Liver (tissue), 9 donors: ENCODE data around the gene PEX14. TPM values are rescaled to one million over a fixed set of nuclear protein-coding genes. Genes with fewer than 3 reads are reported as not detected.

Experiments used
- DNase-seq: peaks from one replicate; pipeline ENCODE4 v3.0.0-alpha.2; 2017; ENCODE audit warnings: low spot score
- H3K27ac ChIP-seq, 2 donors: one replicate each; pipeline ENCODE4 v1.7.0; 2013; ENCODE audit warnings: inconsistent platforms in 2 of 2, low read length in 2 of 2, control low read depth in 1 of 2, low read depth in 1 of 2, mild to moderate bottlenecking in 1 of 2
- H3K27me3 ChIP-seq, 4 donors: one replicate each; pipeline versions ENCODE4 v1.6.1 to v1.7.0; 2013; ENCODE audit warnings: low read length in 3 of 4, inconsistent platforms in 1 of 4, mild to moderate bottlenecking in 1 of 4, moderate library complexity in 1 of 4; ENCODE audit not compliant: control insufficient read depth in 4 of 4, insufficient read depth in 4 of 4
- H3K36me3 ChIP-seq, 4 donors: one replicate each; pipeline versions ENCODE4 v1.6.1 to v1.7.0; 2013; ENCODE audit warnings: low read length in 3 of 4, mild to moderate bottlenecking in 3 of 4, low read depth in 1 of 4, moderate library complexity in 1 of 4; ENCODE audit not compliant: control insufficient read depth in 4 of 4, insufficient read depth in 3 of 4
- H3K4me1 ChIP-seq, 4 donors: one replicate each; pipeline versions ENCODE4 v1.6.1 to v1.7.0; 2013; ENCODE audit warnings: low read length in 3 of 4, mild to moderate bottlenecking in 3 of 4, moderate library complexity in 1 of 4; ENCODE audit not compliant: control insufficient read depth in 4 of 4, insufficient read depth in 4 of 4
- H3K4me3 ChIP-seq, 3 donors: one replicate each; pipeline versions ENCODE4 v1.6.1 to v1.7.0; 2013; ENCODE audit warnings: low read length in 3 of 3, control low read depth in 1 of 3, low read depth in 1 of 3, mild to moderate bottlenecking in 1 of 3
- H3K9ac ChIP-seq, 2 donors: one replicate each; pipeline ENCODE4 v1.7.0; 2013; ENCODE audit warnings: low read length in 2 of 2, mild to moderate bottlenecking in 2 of 2, moderate library complexity in 2 of 2, control low read depth in 1 of 2, low read depth in 1 of 2
- H3K9me3 ChIP-seq, 4 donors: one replicate each; pipeline versions ENCODE4 v1.6.1 to v1.7.0; 2013; ENCODE audit warnings: low read length in 3 of 4; ENCODE audit not compliant: control insufficient read depth in 4 of 4
- EGR1 ChIP-seq, 2 donors: IDR thresholded peaks; 2 replicates each; pipeline ENCODE4 v1.6.1; 2016 to 2018; ENCODE audit warnings: antibody characterized with exemption in 2 of 2, low read depth in 2 of 2
- FOXA1 ChIP-seq: IDR thresholded peaks from 2 replicates; pipeline ENCODE4 v1.6.1; 2016; ENCODE audit warnings: antibody characterized with exemption
- FOXA2 ChIP-seq: IDR thresholded peaks from 2 replicates; pipeline ENCODE4 v1.6.1; 2016; ENCODE audit warnings: antibody characterized with exemption
- GABPA ChIP-seq, 2 donors: IDR thresholded peaks in 1 of 2; conservative IDR thresholded peaks in 1 of 2; 2 replicates each; pipeline ENCODE4 v1.6.1; 2016; ENCODE audit warnings: antibody characterized with exemption in 2 of 2, mild to moderate bottlenecking in 1 of 2, moderate library complexity in 1 of 2
- HNF4A ChIP-seq, 2 donors: conservative IDR thresholded peaks; 2 replicates each; pipeline ENCODE4 v1.6.1; 2016; ENCODE audit warnings: antibody characterized with exemption in 2 of 2, mild to moderate bottlenecking in 2 of 2
- HNF4G ChIP-seq: IDR thresholded peaks from 2 replicates; pipeline ENCODE4 v1.6.1; 2016; ENCODE audit warnings: antibody characterized with exemption
- JUND ChIP-seq, 2 donors: IDR thresholded peaks; 2 replicates each; pipeline ENCODE4 v1.6.1; 2016; ENCODE audit warnings: antibody characterized with exemption in 2 of 2
- NR2F2 ChIP-seq: IDR thresholded peaks from 2 replicates; pipeline ENCODE4 v1.6.1; 2016; ENCODE audit warnings: antibody characterized with exemption
- RAD21 ChIP-seq, 2 donors: IDR thresholded peaks; 2 replicates each; pipeline ENCODE4 v1.6.1; 2016; ENCODE audit warnings: antibody characterized with exemption in 2 of 2, mild to moderate bottlenecking in 2 of 2
- RXRA ChIP-seq, 2 donors: IDR thresholded peaks; 2 replicates each; pipeline ENCODE4 v1.6.1; 2017 to 2018; ENCODE audit warnings: antibody characterized with exemption in 2 of 2, mild to moderate bottlenecking in 1 of 2
- SP1 ChIP-seq: IDR thresholded peaks from 2 replicates; pipeline ENCODE4 v1.6.1; 2018; ENCODE audit warnings: antibody characterized with exemption, mild to moderate bottlenecking
- TAF1 ChIP-seq: conservative IDR thresholded peaks from 2 replicates; pipeline ENCODE4 v1.6.1; 2016; ENCODE audit warnings: antibody characterized with exemption, mild to moderate bottlenecking
- YY1 ChIP-seq: IDR thresholded peaks from 2 replicates; pipeline ENCODE4 v1.6.1; 2016; ENCODE audit warnings: antibody characterized with exemption, mild to moderate bottlenecking
- WGBS: extraction: QIAGEN DNeasy Blood & Tissue Kit; methylation state at CpG from one replicate; pipeline ENCODE4 v1.1.7; 2013; 5-methylcytosine and 5-hydroxymethylcytosine counted together
- polyA plus RNA-seq, 2 donors: library from polyadenylated mRNA; stranded (reverse) in 1 of 2; unstranded in 1 of 2; fragments of 200-250 nt in 1 of 2; fragments of >200 nt in 1 of 2; fragmentation: Nextera tagmentation in 1 of 2; extraction: Ambion mirVana in 1 of 2; gene quantifications; one replicate each; pipeline versions ENCODE4 v1.2.1 to v1.2.3, GENCODE V29; 2013 to 2015
- total RNA-seq, 2 donors: library from RNA; depleted of rRNA; stranded (reverse); fragments of >200 nt; gene quantifications; one replicate each; pipeline ENCODE4 v1.2.3, GENCODE V29; 2014
- TF ChIP-seq, protein P1 (sequence below): IDR thresholded peaks from 2 replicates; pipeline ENCODE4 v1.6.1; 2016; ENCODE audit warnings: antibody characterized with exemption
- TF ChIP-seq, protein P2 (sequence below): IDR thresholded peaks from 2 replicates; pipeline ENCODE4 v1.6.1; 2016; ENCODE audit warnings: antibody characterized with exemption
- TF ChIP-seq, protein P3 (sequence below): fragments of 150-350 bp; IDR thresholded peaks from 2 replicates; pipeline ENCODE4 v1.5.1; 2017; ENCODE audit warnings: improper control_type of control experiment, low read depth, low read length; ENCODE audit not compliant: missing input control
- TF ChIP-seq, protein P4 (sequence below): IDR thresholded peaks from 2 replicates; pipeline ENCODE4 v1.6.1; 2016; ENCODE audit warnings: antibody characterized with exemption, mild to moderate bottlenecking
- TF ChIP-seq, protein P5 (sequence below): IDR thresholded peaks from 2 replicates; pipeline ENCODE4 v1.6.1; 2016; ENCODE audit warnings: antibody characterized with exemption
- donor health status: healthy.
- donor health status: healthy.
- donor health status: healthy.
- donor health status: healthy.
- donor health status: healthy.

The PEX14 gene
- total and polyA plus RNA-seq, 4 donors = 7.1 to 16.1 (median 11.7) TPM

DNA sequence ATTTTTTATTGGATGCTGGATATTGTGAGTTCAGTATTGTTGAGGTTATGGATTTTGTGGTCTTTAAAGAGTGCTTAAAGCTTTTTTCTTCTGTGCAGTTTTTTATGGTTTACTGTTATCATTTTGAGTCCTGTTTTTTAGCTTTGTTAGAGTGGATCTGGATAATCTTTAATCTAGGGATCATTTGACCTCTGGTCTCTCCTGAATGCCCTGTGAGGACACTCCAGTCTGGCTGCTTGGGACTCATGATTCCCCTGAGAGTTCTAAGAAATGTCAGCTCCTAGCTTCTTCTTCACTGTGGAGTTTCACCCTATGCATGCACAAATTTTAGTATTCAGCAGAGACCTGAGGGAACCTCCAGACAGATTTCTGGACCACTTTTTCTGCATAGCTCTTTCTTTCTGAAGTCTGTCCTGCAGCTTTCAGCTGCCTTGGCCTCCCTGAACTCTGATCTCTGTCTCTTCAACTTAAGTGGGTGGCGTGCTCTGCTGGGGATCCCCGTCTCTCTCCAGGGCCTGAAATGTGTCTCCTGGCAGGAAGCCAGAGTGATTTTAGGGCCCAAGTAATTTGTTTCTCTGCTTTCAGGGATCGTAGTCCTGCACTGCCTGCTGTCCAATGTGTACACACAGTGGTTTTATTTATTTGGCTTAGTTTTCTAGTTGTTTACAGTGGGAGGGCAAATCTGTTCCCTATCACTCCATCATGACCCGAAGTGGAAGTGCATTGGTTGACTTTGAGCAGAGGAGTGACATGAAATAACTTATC, 14.7 kb downstream of the PEX14 start:
- WGBS = 14% methylated on average over 4 of the region's 4 CpGs
- TF ChIP-seq FOXA2 (peak; percentile 88), HNF4A (conservative IDR thresholded peaks at IDR 0.05) (peak; percentile 58 to 60), EGR1 (IDR thresholded peaks at IDR 0.05; ENCODE audit: low read depth in 2 of 2) (no peak), GABPA (IDR thresholded peaks at IDR 0.05 in 1 of 2, conservative IDR thresholded peaks at IDR 0.05 in 1 of 2) (no peak), NR2F2 (peak; percentile 23), FOXA1 (peak; percentile 65), JUND (IDR thresholded peaks at IDR 0.05) (peak in 1 of 2 donors; percentile 10), YY1 (peak; percentile 16), RXRA (IDR thresholded peaks at IDR 0.05) (peak; percentile 41 to 51), HNF4G (no peak), RAD21 (IDR thresholded peaks at IDR 0.05) (no peak), SP1 (peak; percentile 31), TAF1 (no peak)
- TF ChIP-seq, protein P1, sequence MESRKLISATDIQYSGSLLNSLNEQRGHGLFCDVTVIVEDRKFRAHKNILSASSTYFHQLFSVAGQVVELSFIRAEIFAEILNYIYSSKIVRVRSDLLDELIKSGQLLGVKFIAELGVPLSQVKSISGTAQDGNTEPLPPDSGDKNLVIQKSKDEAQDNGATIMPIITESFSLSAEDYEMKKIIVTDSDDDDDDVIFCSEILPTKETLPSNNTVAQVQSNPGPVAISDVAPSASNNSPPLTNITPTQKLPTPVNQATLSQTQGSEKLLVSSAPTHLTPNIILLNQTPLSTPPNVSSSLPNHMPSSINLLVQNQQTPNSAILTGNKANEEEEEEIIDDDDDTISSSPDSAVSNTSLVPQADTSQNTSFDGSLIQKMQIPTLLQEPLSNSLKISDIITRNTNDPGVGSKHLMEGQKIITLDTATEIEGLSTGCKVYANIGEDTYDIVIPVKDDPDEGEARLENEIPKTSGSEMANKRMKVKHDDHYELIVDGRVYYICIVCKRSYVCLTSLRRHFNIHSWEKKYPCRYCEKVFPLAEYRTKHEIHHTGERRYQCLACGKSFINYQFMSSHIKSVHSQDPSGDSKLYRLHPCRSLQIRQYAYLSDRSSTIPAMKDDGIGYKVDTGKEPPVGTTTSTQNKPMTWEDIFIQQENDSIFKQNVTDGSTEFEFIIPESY = no peak
- TF ChIP-seq, protein P2, sequence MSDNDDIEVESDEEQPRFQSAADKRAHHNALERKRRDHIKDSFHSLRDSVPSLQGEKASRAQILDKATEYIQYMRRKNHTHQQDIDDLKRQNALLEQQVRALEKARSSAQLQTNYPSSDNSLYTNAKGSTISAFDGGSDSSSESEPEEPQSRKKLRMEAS = no peak
- TF ChIP-seq, protein P3, sequence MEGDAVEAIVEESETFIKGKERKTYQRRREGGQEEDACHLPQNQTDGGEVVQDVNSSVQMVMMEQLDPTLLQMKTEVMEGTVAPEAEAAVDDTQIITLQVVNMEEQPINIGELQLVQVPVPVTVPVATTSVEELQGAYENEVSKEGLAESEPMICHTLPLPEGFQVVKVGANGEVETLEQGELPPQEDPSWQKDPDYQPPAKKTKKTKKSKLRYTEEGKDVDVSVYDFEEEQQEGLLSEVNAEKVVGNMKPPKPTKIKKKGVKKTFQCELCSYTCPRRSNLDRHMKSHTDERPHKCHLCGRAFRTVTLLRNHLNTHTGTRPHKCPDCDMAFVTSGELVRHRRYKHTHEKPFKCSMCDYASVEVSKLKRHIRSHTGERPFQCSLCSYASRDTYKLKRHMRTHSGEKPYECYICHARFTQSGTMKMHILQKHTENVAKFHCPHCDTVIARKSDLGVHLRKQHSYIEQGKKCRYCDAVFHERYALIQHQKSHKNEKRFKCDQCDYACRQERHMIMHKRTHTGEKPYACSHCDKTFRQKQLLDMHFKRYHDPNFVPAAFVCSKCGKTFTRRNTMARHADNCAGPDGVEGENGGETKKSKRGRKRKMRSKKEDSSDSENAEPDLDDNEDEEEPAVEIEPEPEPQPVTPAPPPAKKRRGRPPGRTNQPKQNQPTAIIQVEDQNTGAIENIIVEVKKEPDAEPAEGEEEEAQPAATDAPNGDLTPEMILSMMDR = no peak
- TF ChIP-seq, protein P4, sequence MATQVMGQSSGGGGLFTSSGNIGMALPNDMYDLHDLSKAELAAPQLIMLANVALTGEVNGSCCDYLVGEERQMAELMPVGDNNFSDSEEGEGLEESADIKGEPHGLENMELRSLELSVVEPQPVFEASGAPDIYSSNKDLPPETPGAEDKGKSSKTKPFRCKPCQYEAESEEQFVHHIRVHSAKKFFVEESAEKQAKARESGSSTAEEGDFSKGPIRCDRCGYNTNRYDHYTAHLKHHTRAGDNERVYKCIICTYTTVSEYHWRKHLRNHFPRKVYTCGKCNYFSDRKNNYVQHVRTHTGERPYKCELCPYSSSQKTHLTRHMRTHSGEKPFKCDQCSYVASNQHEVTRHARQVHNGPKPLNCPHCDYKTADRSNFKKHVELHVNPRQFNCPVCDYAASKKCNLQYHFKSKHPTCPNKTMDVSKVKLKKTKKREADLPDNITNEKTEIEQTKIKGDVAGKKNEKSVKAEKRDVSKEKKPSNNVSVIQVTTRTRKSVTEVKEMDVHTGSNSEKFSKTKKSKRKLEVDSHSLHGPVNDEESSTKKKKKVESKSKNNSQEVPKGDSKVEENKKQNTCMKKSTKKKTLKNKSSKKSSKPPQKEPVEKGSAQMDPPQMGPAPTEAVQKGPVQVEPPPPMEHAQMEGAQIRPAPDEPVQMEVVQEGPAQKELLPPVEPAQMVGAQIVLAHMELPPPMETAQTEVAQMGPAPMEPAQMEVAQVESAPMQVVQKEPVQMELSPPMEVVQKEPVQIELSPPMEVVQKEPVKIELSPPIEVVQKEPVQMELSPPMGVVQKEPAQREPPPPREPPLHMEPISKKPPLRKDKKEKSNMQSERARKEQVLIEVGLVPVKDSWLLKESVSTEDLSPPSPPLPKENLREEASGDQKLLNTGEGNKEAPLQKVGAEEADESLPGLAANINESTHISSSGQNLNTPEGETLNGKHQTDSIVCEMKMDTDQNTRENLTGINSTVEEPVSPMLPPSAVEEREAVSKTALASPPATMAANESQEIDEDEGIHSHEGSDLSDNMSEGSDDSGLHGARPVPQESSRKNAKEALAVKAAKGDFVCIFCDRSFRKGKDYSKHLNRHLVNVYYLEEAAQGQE = peak; percentile 21
- TF ChIP-seq, protein P5, sequence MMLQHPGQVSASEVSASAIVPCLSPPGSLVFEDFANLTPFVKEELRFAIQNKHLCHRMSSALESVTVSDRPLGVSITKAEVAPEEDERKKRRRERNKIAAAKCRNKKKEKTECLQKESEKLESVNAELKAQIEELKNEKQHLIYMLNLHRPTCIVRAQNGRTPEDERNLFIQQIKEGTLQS = no peak
- no peak for DNase-seq

More for the DNA sequence above, 14.7 kb downstream of the PEX14 start:
- Histone ChIP-seq H3K9me3 (no peaks in the 10 kb centered on the region), H3K36me3 (no peaks in the 10 kb centered on the region), H3K4me1 (peaks cover 4 to 46% (median 39%) of the 10 kb centered on the region in 4 donors), H3K4me3 (peak overlapping the region; percentile 19 to 39 (median 37)), H3K27ac (peak overlapping the region; percentile 29 to 63), H3K27me3 (no peaks in the 10 kb centered on the region), H3K9ac (no peak overlapping the region)
